Measurements from ENCODE around the gene LMO3. TPM values are rescaled to one million over a fixed set of nuclear protein-coding genes. Genes with fewer than 3 reads are reported as not detected.

LMO3 gene
- polyA plus RNA-seq, 1 experiment = not detected

DNA sequence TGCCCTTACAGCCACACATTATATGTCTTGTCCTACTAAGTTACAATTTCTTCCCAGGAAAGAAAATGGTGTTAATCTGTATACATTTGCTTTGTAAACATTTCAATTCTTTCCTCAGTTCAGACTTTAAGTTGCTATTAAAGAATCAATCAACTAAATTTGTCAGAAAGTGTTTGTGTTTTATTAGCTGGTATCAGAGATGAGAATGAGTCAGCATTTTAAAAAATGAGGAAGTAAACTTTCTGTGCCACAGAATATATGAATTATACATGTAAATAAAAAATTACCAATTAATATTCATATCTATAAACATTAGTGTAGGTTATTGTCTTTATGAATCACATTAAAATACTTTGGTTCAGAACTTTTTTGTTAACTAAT lies 82.0 kb downstream of the LMO3 start:
- Histone ChIP-seq H3K36me3 (ENCODE audit: control insufficient read depth, insufficient read depth, low read length) (no peaks in the 10 kb centered on the region), H3K4me3 (ENCODE audit: low read depth, low read length) (no peak overlapping the region), H3K27me3 (ENCODE audit: control insufficient read depth, insufficient read depth, low read length) (no peaks in the 10 kb centered on the region)
- POLR2A ChIA-PET = no interaction called here
- CTCF ChIA-PET = no interaction called here
- TF ChIP-seq, protein P1, sequence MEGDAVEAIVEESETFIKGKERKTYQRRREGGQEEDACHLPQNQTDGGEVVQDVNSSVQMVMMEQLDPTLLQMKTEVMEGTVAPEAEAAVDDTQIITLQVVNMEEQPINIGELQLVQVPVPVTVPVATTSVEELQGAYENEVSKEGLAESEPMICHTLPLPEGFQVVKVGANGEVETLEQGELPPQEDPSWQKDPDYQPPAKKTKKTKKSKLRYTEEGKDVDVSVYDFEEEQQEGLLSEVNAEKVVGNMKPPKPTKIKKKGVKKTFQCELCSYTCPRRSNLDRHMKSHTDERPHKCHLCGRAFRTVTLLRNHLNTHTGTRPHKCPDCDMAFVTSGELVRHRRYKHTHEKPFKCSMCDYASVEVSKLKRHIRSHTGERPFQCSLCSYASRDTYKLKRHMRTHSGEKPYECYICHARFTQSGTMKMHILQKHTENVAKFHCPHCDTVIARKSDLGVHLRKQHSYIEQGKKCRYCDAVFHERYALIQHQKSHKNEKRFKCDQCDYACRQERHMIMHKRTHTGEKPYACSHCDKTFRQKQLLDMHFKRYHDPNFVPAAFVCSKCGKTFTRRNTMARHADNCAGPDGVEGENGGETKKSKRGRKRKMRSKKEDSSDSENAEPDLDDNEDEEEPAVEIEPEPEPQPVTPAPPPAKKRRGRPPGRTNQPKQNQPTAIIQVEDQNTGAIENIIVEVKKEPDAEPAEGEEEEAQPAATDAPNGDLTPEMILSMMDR (IDR thresholded peaks at IDR 0.05; ENCODE audit: insufficient read depth, low read depth, low read length) = no peak
- no peak for DNase-seq (ENCODE audit: low read depth)

GRCh38 chr12:16523284-16523950 lies 82.5 kb downstream of the LMO3 start:
- TF ChIP-seq, protein P1 (IDR thresholded peaks at IDR 0.05; ENCODE audit: insufficient read depth, low read depth, low read length) = no peak
- ChIA-PET POLR2A (no interaction called here), CTCF (no interaction called here)
- H3K4me3 ChIP-seq (ENCODE audit: low read depth, low read length) = no peak overlapping the region
- H3K27me3 ChIP-seq (ENCODE audit: control insufficient read depth, insufficient read depth, low read length) = no peaks in the 10 kb centered on the region
- no peaks in the 10 kb centered on the region for H3K36me3 ChIP-seq (ENCODE audit: control insufficient read depth, insufficient read depth, low read length)
- DNase-seq (ENCODE audit: low read depth) = no peak

- Histone ChIP-seq H3K27me3 (ENCODE audit: control insufficient read depth, insufficient read depth, low read length) (no peaks in the 10 kb centered on the region), H3K36me3 (ENCODE audit: control insufficient read depth, insufficient read depth, low read length) (no peaks in the 10 kb centered on the region), H3K4me3 (ENCODE audit: low read depth, low read length) (no peak overlapping the region)
- no peak for DNase-seq (ENCODE audit: low read depth)
- TF ChIP-seq, protein P1 (IDR thresholded peaks at IDR 0.05; ENCODE audit: insufficient read depth, low read depth, low read length) = no peak
- CTCF ChIA-PET = no interaction called here
- POLR2A ChIA-PET = no interaction called here
Observed at GRCh38 chr12:16520328-16520727, 85.6 kb downstream of the LMO3 start.

DNA sequence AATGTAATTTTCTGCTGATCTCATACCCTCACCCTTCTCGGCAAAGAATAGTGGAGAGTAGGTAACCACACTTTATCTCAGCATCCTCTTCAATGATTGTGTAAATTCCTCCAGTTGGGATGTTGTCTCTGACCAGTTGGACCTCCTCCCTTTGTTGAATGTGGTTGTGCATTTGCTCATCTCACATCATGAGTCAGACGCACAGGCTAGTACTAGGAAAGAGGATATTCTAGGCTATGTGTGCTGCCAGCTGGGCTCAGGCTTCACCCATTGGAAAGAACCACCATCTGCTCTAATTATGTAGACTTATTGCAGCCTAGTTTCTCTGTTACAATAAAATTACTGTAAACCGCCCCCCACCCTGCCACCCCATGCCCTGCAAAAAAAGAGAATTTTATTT lies 90.3 kb downstream of the LMO3 start:
- CTCF ChIA-PET = no interaction called here
- Histone ChIP-seq H3K36me3 (ENCODE audit: control insufficient read depth, insufficient read depth, low read length) (no peaks in the 10 kb centered on the region), H3K27me3 (ENCODE audit: control insufficient read depth, insufficient read depth, low read length) (no peaks in the 10 kb centered on the region), H3K4me3 (ENCODE audit: low read depth, low read length) (no peak overlapping the region)
- no peak for DNase-seq (ENCODE audit: low read depth)
- POLR2A ChIA-PET = no interaction called here
- TF ChIP-seq, protein P1 (IDR thresholded peaks at IDR 0.05; ENCODE audit: insufficient read depth, low read depth, low read length) = no peak

DNA sequence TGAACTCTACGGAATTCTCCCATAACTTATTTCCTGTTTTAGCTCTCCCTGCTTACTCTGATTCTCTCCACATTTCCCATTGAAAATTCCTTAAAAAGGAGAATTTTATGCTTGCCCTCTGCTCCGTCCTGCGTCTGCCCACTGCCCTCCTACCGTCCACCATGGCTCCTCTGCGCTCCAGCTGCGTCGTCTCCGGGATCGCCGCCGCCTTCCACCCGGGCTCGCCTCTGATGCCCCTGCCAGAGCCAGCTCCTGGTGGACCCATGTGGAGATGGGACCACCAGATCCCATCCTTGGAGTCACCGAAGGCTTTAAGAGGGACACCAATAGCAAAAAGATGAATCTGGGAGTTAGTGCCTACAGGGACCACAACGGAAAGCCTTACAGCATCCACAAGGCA lies 92.7 kb downstream of the LMO3 start:
- DNase-seq (ENCODE audit: low read depth) = no peak
- Histone ChIP-seq H3K4me3 (ENCODE audit: low read depth, low read length) (no peak overlapping the region), H3K27me3 (ENCODE audit: control insufficient read depth, insufficient read depth, low read length) (no peaks in the 10 kb centered on the region), H3K36me3 (ENCODE audit: control insufficient read depth, insufficient read depth, low read length) (no peaks in the 10 kb centered on the region)
- ChIA-PET CTCF (no interaction called here), POLR2A (no interaction called here)
- TF ChIP-seq, protein P1 (IDR thresholded peaks at IDR 0.05; ENCODE audit: insufficient read depth, low read depth, low read length) = no peak

Measured in BJ (cell line).